Thoracic aorta (tissue), 2 donors: ENCODE data around the gene ASMT. TPM values are rescaled to one million over a fixed set of nuclear protein-coding genes. Genes with fewer than 3 reads are reported as not detected.

Experiments
- ATAC-seq: fragments of 150-250 bp; one replicate; pipeline ENCODE4 v1.8.0; 2017; ENCODE audit warnings: low read depth; ENCODE audit not compliant: insufficient number of reproducible peaks, low FRiP score
- DNase-seq: peaks from one replicate; pipeline ENCODE4 v3.0.0-alpha.2; 2020; ENCODE audit warnings: low spot score
- H3K27ac ChIP-seq, 2 donors: fragments of 200-600 bp; sonication (generic); 1 replicate in 1 of 2; 2 replicates in 1 of 2; pipeline ENCODE4 v1.5.1; 2016; ENCODE audit warnings: mild to moderate bottlenecking in 2 of 2, moderate library complexity in 2 of 2
- H3K27me3 ChIP-seq: fragments of 200-600 bp; sonication (generic); replicated peaks from 2 replicates; pipeline ENCODE4 v1.6.0; 2016; ENCODE audit warnings: mild to moderate bottlenecking; ENCODE audit not compliant: insufficient read depth
- H3K36me3 ChIP-seq: fragments of 200-600 bp; sonication (generic); one replicate; pipeline ENCODE4 v1.5.1; 2016
- H3K4me1 ChIP-seq, 2 donors: fragments of 200-600 bp; sonication (generic); 1 replicate in 1 of 2; 2 replicates in 1 of 2; pipeline versions ENCODE4 v1.5.1 to v1.6.0; 2016; ENCODE audit warnings: low read depth in 2 of 2, mild to moderate bottlenecking in 1 of 2; ENCODE audit not compliant: control insufficient read depth in 1 of 2
- H3K4me3 ChIP-seq: fragments of 200-600 bp; sonication (generic); 2 replicates; pipeline ENCODE4 v1.5.1; 2016; ENCODE audit warnings: mild to moderate bottlenecking
- H3K9me3 ChIP-seq: fragments of 200-600 bp; sonication (generic); 2 replicates; pipeline ENCODE4 v1.5.1; 2016
- CTCF ChIP-seq: fragments of 200-600 bp; sonication (generic); IDR thresholded peaks from one replicate; pipeline ENCODE4 v1.5.1; 2019; ENCODE audit warnings: antibody characterized with exemption
- total RNA-seq, 2 donors: library from RNA; depleted of rRNA; stranded (reverse); fragments of >200 nt; gene quantifications; one replicate each; pipeline versions ENCODE4 v1.1.0 to v1.2.3, GENCODE V29; 2016

Gene ASMT
- total RNA-seq, 2 donors from 2014 or later = not detected

- DNase-seq = no peak
- Histone ChIP-seq H3K27ac (no peak overlapping the region), H3K27me3 (no peaks in the 10 kb centered on the region), H3K9me3 (no peaks in the 10 kb centered on the region), H3K36me3 (peaks cover 11% of the 10 kb centered on the region), H3K4me3 (no peak overlapping the region), H3K4me1 (peaks cover 13 to 17% of the 10 kb centered on the region in 2 donors)
- ATAC-seq = no peak
- TF ChIP-seq CTCF = no peak
Measured at GRCh38 chrX:1589356-1590130, 25.3 kb upstream of the ASMT start.

GRCh38 chrX:1591102-1591862 lies 23.6 kb upstream of the ASMT start, which contains the start of gene AKAP17A:
AKAP17A (plus strand) TSS chrX:1591604; CDS start chrX:1593463, 1,859 bp downstream.
- no peaks in the 10 kb centered on the region for H3K9me3 ChIP-seq
- TF ChIP-seq CTCF = no peak
- H3K27me3 ChIP-seq = no peaks in the 10 kb centered on the region
- peak within 1 kb of the TSS; percentile 63 to 66 for H3K27ac ChIP-seq
- H3K4me1 ChIP-seq = peaks cover 13 to 17% of the 10 kb centered on the region in 2 donors
- H3K4me3 ChIP-seq = peak within 1 kb of the TSS; percentile 93
- DNase-seq (peak; percentile 65), ATAC-seq (peak; percentile 97)
- peaks cover 28% of the 10 kb centered on the region for H3K36me3 ChIP-seq

GRCh38 chrX:1591863-1592469 lies 22.9 kb upstream of the ASMT start:
- no peak for ATAC-seq

GRCh38 chrX:1592470-1593142 lies 22.3 kb upstream of the ASMT start:
- DNase-seq (no peak), ATAC-seq (no peak)
- Histone ChIP-seq H3K27me3 (no peaks in the 10 kb centered on the region), H3K9me3 (no peaks in the 10 kb centered on the region), H3K4me1 (peaks cover 13 to 17% of the 10 kb centered on the region in 2 donors), H3K4me3 (peak overlapping the region; percentile 93), H3K27ac (peak overlapping the region in 1 of 2 donors; percentile 47), H3K36me3 (peaks cover 37% of the 10 kb centered on the region)
- TF ChIP-seq CTCF = no peak

More at GRCh38 chrX:1591863-1592469, 22.9 kb upstream of the ASMT start:
- Histone ChIP-seq H3K9me3 (no peaks in the 10 kb centered on the region), H3K27me3 (no peaks in the 10 kb centered on the region), H3K4me1 (peaks cover 13 to 17% of the 10 kb centered on the region in 2 donors), H3K27ac (peak overlapping the region; percentile 63 to 66), H3K36me3 (peaks cover 30% of the 10 kb centered on the region), H3K4me3 (peak overlapping the region; percentile 93)
- DNase-seq = no peak
- no peak for TF ChIP-seq CTCF
